Pancreas (tissue), 10 donors: Measurements from ENCODE around the gene TTL. TPM values are rescaled to one million over a fixed set of nuclear protein-coding genes. Genes with fewer than 3 reads are reported as not detected.
A peak's percentile ranks its signal among the peaks of the same experiment; 100 is the strongest.
"Not testable (repeated sequence)": the region's sequence is repeated elsewhere in the genome, so short reads cannot be mapped to it uniquely, and the experiment has no call there.

ENCODE experiments used
- ATAC-seq, 4 donors: fragments of 200-7000 bp; cut with Tn5 transposase; one replicate each; pipeline versions ENCODE4 v1.8.0 to v1.9.1; 2020; ENCODE audit warnings: mild to moderate bottlenecking in 4 of 4, moderate library complexity in 4 of 4
- DNase-seq, 6 donors: peaks; one replicate each; pipeline ENCODE4 v3.0.0-alpha.2; 2020
- FAIRE-seq: peaks from 2 replicates; lab custom pipeline; 2012; peaks lifted over from hg19 to GRCh38; lab: Jason Lieb, UNC
- H3K27ac ChIP-seq, 4 donors: fragments of 200-600 bp; sonication (generic); 1 replicate in 3 of 4; 2 replicates in 1 of 4; pipeline versions ENCODE4 v1.5.0 to v1.8.0; 2020
- H3K27me3 ChIP-seq, 4 donors: fragments of 200-600 bp; one replicate each; pipeline ENCODE4 v1.8.0; 2021
- H3K36me3 ChIP-seq, 3 donors: fragments of 200-600 bp; sonication (generic) in 1 of 3; one replicate each; pipeline versions ENCODE4 v1.5.0 to v1.8.0; 2020 to 2021
- H3K4me1 ChIP-seq, 3 donors: fragments of 200-600 bp; one replicate each; pipeline ENCODE4 v1.8.0; 2021
- H3K4me3 ChIP-seq, 4 donors: fragments of 200-600 bp; sonication (generic) in 2 of 4; one replicate each; pipeline versions ENCODE4 v1.5.0 to v1.8.0; 2020 to 2021
- H3K9me3 ChIP-seq, 4 donors: fragments of 200-600 bp; one replicate each; pipeline ENCODE4 v1.8.0; 2021
- CTCF ChIP-seq, 4 donors: fragments of 200-600 bp; sonication (generic) in 3 of 4; IDR thresholded peaks; one replicate each; pipeline versions ENCODE4 v1.5.0 to v1.8.0; 2021; ENCODE audit warnings: antibody characterized with exemption in 4 of 4
- WGBS, 2 donors: extraction: QIAGEN DNeasy Blood & Tissue Kit; methylation state at CpG; one replicate each; pipeline ENCODE4 v1.1.7; 2013; 5-methylcytosine and 5-hydroxymethylcytosine counted together
- intact Hi-C, 3 donors: fragments of 100-400 bp; cut with DNase I; formaldehyde crosslinking; loops; one replicate each; pipeline versions ENCODE4 v1.11.1 to v1.14.2; 2022
- polyA plus RNA-seq, 2 donors: library from polyadenylated mRNA; stranded (reverse); fragments of 200-250 nt; gene quantifications; one replicate each; pipeline ENCODE4 v1.2.3, GENCODE V29; 2013
- total RNA-seq, 6 donors: library from RNA; stranded (reverse); fragmentation: NEBNext Ultra II Directional in 4 of 6; extraction: Animal tissue kit (Norgen Biotek cat#: 25700) in 4 of 6; gene quantifications; one replicate each; pipeline versions ENCODE4 v1.2.1 to v1.2.4, GENCODE V29; 2021 to 2023
- donor health status: healthy with polysubstance abuse.
- donor health status: DM: no; HTN: no; CAD: no; lungs with moderate emphysema.
- donor health status: DM: no; HTN: no; CAD: no.
- donor health status: control.
- donor health status: control.
- donor health status: Bipolar disorder and iron deficiency.
- donor health status: DM: yes; HTN: yes; CAD: no.
- donor health status: DM: no; HTN: no; CAD: no.
- donor health status: DM: no; HTN: no; CAD: no.
- donor health status: DM: yes; HTN: yes; CAD: no.

Gene TTL
- total and polyA plus RNA-seq, 8 donors: 6.6 to 16.8 (median 7.8) TPM

DNA sequence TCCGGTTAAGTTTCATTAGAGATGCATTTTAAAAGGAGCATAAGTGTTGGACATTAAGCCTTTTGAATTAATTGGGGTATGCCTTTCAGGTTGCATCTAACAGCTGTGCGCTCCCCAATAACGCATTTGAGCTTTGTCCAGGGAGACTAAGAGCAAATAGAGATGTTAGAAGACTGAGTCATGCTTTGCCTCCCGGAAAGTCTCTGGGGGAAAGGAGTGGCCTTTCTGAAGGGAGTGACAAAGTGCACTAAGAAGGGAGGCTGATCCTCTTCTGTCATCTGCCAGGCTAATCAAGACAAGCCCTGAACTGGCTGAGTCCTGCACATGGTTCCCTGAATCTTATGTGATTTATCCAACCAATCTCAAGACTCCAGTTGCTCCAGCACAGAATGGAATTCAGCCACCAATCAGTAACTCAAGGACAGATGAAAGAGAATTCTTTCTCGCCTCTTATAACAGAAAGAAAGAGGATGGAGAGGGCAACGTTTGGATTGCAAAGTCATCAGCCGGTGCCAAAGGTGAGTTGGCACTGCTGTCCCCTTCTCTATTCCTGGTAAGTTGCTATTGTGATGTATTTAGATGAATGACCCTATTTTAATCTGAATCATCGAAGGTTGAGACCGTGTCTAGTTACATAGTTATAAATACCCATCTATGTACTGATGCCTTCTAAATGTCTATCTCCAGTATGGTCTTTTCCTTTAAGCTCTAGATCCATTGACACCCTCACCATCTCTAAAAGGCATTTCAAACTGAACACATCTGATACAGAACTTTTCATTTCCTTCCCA lies 12.1 kb downstream of the TTL start:
- FAIRE-seq: no peak
- WGBS, 2 donors: 72 to 78% methylated on average over 9 of the region's 9 CpGs

GRCh38 chr2:112494828-112495227 lies 12.9 kb downstream of the TTL start:
- FAIRE-seq (no peak), ATAC-seq (no peak), DNase-seq (no peak)
- Histone ChIP-seq H3K9me3 (no peaks in the 10 kb centered on the region), H3K36me3 (peaks cover 0 to 7% (median 0%) of the 10 kb centered on the region in 3 donors), H3K4me1 (no peaks in the 10 kb centered on the region), H3K27ac (no peak overlapping the region), H3K27me3 (no peaks in the 10 kb centered on the region), H3K4me3 (no peak overlapping the region)
- intact Hi-C loops: no loop called here
- WGBS, 2 donors: 78 to 90% methylated on average over 5 of the region's 5 CpGs
- no peak for TF ChIP-seq CTCF (IDR thresholded peaks at IDR 0.05)

More for the DNA sequence above, 12.1 kb downstream of the TTL start:
- Histone ChIP-seq H3K9me3 (no peaks in the 10 kb centered on the region), H3K4me1 (no peaks in the 10 kb centered on the region), H3K27ac (no peak overlapping the region), H3K4me3 (no peak overlapping the region), H3K36me3 (peaks cover 0 to 7% (median 0%) of the 10 kb centered on the region in 3 donors), H3K27me3 (no peaks in the 10 kb centered on the region)
- DNase-seq: no peak
- ATAC-seq: peak in 2 of 4 donors; percentile 57 to 79
- TF ChIP-seq CTCF (IDR thresholded peaks at IDR 0.05): no peak
- intact Hi-C loops: no loop called here

- intact Hi-C loops, H3K4me1 ChIP-seq, H3K27ac ChIP-seq, H3K9me3 ChIP-seq, H3K4me3 ChIP-seq, H3K27me3 ChIP-seq, DNase-seq, H3K36me3 ChIP-seq, FAIRE-seq, ATAC-seq: not testable (repeated sequence)
- 72 to 91% methylated on average over 4 of the region's 4 CpGs for WGBS, 2 donors
These were observed 13.9 kb downstream of the TTL start for GRCh38 chr2:112495878-112496277.

DNA sequence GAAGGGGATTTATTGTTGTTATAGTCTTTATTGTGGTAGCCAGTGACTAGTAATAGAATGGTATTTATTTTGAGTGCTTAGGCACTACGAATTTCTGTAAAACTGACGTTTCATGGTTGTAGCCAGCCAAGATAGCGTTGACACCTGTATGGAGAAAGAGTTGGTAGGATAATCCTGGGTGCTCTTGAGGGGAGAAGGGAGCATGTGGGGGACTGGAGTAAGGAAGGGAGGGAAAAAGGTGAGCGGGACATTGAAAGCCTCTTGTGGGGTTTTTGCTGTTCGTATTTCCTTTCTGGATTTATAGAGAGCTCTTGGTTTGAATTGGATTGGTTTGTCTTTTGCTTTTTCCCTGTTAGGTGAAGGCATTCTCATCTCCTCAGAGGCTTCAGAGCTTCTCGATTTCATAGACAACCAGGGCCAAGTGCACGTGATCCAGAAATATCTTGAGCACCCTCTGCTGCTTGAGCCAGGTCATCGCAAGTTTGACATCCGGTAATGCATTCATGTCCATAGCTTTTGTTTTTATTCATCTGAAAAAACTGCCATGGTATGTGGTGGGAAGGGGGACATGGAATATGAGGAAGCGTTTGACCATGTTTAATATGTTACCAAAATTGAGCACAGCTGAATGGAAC lies 19.0 kb downstream of the TTL start:
- peak in 1 of 4 donors; percentile 11 for TF ChIP-seq CTCF (IDR thresholded peaks at IDR 0.05)
- H3K4me1 ChIP-seq, intact Hi-C loops, H3K9me3 ChIP-seq, H3K36me3 ChIP-seq, H3K4me3 ChIP-seq, H3K27me3 ChIP-seq, H3K27ac ChIP-seq: not testable (repeated sequence)
- 33 to 34% methylated on average over 8 to 9 of the region's 10 CpGs for WGBS, 2 donors
- FAIRE-seq (peak; percentile 29), ATAC-seq (peak; percentile 86 to 92 (median 90)), DNase-seq (peak in 2 of 6 donors; percentile 21 to 56)

- H3K9me3 ChIP-seq, H3K4me3 ChIP-seq, H3K36me3 ChIP-seq, H3K4me1 ChIP-seq, H3K27ac ChIP-seq, DNase-seq, FAIRE-seq, intact Hi-C loops, ATAC-seq, H3K27me3 ChIP-seq: not testable (repeated sequence)
- WGBS, 2 donors: 89 to 93% methylated on average over 21 to 29 of the region's 32 CpGs
These were observed 27.5 kb downstream of the TTL start for GRCh38 chr2:112509239-112509998.
